ENCODE results near the gene SLC5A5.
A peak's percentile ranks its signal among the peaks of the same experiment; 100 is the strongest.

SLC5A5 gene

DNA sequence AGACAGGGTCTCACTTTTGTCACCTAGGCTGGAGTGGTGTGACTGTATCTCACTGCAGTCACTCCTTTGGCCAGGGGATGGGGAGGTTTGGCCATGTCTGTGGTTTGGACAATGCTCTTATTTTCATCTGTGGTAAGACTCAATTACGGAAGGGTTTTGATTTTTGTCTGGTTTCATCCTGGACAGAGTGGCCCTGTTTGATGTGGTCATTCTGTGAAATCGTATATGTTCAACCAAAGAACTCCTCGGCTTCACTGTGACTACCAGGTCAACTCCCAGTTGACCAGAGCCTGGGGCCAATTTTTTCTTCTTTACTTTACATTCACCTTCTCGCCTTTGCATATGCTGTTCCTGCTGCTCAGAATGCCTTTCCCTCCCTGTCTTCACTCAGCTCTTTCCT lies 54.3 kb downstream of the SLC5A5 start:
- no peak for DNase-seq

DNA sequence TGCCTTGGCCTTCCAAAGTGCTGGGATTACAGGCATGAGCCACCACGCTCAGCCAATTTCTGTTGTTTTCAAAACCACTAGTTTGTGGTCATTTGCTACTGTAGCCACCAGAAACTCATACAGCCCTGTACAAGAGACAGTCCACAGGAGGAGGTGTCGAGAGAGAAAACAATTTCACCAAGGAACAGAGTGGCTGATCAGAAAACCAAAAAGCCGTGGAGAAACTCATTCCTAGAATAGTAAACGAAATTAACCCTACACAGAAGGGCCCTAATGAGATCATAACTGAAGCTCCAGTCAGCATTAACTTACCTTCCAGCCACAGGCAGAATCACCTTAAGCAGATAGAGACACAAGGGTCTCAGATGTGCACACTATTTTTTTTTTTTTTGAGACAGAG lies 57.3 kb downstream of the SLC5A5 start:
- DNase-seq, result no peak

DNA sequence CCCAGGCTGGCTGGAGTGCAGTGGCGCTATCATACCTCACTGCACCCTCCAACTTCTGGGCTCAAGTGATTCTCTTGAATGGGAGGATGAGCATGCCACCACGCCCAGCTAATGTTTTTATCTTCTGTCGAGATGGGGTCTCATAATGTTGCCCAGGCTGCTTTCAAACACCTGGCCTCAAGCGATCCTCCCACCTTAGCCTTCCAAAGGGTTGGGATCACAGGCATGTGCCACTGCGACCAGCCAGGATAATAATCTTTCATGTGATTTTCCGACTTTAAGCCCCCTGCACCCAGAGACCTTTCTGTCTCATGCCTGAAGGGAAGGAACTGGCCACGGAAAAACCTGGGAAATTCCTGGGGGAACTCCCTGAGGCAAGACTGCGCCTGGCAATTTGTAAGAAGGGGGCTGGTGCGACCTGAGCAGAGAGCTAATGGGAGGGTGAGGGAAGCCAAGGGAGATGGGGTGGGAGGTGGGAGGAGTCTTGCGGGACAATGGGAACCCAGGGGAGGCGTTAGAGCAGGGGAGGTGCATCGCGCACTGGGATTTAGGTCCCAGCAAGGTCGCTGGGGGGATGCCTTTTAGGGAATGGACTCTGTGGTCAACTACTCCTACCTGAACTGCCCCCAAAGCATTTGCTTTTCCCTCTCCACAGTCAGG lies 59.9 kb downstream of the SLC5A5 start:
- no peak for DNase-seq

DNA sequence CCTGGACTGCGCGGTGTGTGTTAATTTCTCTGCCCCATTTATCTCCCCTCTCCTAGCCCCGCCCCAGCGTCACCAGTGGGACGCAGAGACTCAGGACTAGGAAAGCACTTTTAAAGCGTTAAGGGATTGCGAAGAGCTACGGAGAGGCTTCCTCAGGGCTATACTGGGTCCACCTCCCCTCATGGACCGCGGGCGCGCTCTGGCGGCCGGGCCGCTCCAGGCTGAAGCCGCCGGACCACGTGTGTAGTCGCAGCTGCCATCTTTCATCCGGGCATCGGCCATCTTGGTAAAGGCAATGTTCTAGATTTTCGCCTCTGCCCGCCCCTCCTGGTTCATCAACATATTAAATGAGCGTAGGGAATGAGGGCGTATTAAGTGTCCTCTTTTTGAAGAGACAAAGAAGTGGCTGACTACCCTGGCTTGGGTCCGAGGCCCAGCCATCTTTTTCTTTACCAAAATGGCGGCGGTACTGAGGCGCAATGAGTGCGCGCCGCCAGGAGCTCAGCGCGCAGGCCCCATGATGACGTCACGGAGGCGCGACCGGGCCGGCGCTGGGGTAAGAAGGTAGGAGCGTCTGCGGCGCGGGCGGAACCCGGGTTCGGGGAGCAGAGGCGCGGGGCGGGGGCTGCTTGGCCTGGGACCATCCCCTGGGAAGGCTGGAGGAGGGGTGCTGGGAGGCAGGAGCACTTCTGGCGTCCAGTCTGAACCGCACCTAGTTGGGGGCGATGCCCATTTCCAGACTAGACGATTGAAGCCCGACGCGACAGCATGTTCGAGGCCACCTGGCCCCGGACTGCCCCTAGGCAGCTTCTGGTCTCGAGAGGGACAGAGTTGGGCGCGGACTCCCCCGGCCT lies 61.0 kb downstream of the SLC5A5 start, which contains the start of gene CCDC124:
CCDC124 (plus strand) TSS at position 531 of the 854 bp plus-strand sequence. CDS start 3,406 bp downstream, outside the sequence.
- peak; percentile 95 for DNase-seq

DNA sequence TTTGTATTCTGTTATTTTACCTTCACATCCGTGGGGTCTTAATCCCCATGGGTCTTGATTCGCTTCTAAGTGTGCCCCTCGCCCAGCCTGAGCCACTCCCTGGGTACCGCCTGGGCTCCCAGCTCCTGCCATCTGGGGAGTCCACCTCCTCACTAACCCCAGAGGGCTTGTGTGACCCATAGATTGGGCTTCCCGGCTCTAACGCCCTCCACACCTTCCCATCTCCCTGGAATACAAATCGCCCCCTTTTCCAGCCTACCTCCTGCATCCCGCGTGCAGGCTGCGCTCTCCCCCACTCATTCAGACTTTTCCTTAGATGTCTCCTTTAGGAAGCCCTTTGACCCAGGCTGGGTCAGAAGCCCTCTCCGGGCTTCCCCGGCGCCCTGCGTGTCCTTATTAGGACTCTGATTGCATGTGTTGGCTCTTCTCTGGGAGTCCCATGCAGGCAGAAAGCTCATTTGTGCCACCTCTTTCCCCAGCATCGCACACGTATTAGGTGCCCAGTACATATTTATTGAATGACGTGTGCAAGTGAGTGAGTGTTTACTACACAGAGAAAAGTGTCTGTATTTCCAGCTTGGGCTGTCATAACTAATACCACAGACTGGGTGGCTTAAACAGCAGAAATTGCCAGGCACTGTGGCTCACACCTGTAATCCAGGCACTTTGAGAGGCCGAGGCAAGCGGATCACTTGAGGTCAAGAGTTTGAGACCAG lies 61.8 kb downstream of the SLC5A5 start:
- no peak for DNase-seq

DNA sequence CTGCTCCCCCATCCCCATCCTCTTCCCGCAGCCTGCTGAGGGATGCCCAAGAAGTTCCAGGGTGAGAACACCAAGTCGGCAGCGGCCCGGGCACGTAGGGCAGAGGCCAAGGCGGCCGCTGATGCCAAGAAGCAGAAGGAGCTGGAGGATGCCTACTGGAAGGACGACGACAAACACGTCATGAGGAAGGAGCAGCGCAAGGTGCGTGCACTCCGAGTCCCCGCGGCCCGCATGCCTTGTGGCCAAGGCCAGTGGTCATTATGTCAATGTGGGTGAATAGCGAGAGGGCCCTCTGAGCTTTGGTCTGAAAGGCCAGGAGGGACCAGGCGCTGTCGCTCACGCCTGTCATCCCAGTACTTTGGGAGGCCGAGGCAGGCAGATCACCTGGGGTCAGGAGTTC lies 64.6 kb downstream of the SLC5A5 start:
- no peak for DNase-seq

DNA sequence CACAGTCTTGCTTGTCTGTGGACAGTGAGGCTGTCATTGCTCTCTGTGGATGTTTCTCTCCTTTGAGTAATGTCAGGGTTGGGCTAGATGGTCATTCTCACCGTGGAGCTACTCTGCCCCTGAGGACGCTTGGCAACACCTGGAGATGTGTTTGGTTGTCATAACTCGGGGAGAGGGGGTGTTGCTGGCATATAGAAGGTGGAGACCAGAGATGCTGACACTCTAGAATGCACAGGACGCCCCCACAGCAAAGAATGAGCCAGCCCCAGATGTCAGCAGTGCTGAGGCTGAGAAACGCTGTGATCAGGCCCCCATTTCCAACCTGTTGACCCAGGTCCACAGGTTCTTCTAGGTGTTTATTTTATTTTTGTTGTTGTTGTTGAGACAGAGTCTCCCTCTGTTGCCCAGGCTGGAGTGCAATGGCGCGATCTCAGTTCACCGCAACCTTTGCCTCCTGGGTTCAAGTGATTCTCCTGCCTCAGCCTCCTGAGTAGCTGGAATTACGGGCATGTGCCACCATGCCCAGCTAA lies 65.7 kb downstream of the SLC5A5 start:
- DNase-seq, result no peak

DNA sequence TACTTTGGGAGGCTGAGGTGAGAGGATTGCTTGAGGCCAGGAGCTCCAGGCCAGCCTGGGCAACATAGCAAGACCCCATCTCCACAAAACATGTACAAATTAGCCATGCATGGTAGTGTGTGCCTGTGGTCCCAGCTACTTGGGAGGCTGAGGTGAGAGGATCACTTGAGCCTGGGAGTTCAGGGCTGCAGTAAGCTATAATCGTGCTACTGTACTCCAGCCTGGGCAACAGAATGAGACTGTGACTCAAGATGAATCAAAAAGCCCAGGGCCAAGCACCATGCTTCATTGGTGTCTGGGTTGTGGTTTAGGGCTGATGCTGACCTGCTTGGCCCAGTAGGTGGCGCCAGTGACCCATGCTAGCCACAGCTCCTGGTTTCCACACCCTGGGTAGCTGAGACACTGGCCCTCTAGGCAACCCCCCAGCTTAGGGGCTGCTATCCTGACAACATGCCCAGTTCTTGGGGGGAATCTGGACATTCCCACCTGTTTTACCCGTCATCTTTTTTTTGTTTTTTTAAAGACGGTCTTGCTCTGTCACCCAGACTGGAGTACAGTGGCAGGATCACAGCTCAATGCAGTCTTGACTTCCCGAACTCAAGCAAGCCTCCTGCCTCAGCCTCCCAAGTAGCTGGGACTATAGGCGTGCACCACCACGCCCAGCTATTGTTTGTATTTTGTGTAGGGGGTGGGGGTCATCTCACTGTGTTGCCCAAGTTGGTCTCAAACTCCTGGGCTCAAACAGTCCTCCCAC lies 66.5 kb downstream of the SLC5A5 start:
- peak; percentile 92 for DNase-seq

DNA sequence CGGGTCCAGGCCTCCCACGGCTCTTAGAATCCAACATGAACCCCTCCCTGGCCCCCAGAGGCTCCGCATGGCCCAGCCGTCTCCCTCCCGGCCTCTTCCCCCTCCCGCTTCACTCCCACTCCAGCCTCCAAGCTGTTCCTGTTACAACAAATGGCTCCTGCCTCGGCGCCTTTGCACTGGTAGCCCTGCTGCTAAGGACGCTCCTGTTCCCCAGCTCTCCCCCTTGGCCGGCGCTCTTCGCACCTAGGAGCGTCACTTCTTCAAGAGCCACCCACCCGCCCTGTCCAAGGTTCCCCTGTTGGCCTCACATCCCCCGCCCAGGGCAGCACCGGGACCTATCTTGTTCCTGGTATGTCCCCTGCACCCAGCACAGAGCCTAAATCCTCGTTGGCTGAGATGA lies 70.4 kb downstream of the SLC5A5 start:
- no peak for DNase-seq

DNA sequence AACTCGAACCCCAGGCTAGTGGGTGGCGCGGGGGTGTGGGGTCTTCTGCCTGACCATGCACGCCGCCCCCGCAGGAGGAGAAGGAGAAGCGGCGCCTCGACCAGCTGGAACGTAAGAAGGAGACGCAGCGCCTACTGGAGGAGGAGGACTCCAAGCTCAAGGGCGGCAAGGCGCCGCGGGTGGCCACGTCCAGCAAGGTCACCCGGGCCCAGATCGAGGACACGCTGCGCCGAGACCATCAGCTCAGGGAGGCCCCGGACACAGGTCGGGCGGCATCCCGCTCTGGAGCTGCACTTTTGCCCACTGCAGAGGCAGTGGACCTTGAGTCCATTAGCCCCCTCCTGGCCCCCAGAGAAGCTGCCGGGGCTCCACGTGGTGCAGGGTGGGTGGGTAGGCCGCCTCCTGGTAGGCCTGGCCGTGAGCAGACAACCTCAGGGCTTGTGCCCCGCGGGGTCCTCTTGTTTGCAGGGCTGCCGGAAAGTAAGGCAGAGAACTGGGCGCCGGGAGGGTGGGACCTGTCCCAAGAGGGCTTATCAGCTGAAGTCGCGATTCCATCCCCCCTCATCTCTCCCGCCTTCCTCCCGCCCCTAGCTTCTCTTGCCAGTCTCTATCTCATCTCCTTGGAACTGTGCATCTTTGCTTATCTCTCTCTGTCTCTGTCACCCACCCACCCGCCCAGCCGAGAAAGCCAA lies 71.0 kb downstream of the SLC5A5 start:
- no peak for DNase-seq

DNA sequence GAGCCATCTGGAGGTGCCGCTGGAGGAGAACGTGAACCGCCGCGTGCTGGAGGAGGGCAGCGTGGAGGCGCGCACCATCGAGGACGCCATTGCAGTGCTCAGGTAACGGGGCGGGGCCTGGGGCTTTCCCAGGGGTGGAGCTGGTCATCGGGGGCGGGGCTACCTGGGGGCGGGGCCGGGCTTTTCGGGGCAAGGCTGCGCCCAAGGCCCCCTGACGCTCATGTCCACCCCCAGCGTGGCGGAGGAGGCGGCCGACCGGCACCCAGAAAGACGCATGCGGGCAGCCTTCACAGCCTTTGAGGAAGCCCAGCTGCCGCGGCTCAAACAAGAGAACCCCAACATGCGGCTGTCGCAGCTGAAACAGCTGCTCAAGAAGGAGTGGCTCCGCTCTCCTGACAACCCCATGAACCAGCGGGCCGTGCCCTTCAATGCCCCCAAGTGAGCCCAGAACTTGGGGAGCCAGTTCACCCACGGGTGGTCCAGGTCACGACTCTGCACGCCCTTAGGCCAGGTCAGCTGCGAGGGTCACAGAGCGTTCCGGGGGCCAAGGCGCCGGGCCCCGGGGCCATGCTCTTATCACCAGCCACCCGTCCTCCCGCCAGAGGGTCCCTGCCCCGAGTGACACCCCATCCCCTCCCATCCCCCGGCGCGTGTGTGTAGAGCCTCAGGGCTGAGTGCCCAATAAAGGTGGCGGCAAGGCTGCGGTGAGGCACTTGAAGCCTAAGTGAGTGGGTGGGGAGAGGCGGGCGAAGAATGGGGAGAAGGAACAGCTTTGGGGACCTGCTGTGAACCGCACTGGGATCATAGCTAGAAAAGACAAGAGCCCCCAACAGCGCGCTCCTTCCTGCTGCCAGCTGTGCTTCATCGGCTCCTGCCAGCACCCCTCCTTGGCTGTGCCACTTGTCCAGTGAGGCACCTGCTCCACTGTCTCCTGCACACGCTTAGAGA lies 71.8 kb downstream of the SLC5A5 start:
- DNase-seq, result no peak

DNA sequence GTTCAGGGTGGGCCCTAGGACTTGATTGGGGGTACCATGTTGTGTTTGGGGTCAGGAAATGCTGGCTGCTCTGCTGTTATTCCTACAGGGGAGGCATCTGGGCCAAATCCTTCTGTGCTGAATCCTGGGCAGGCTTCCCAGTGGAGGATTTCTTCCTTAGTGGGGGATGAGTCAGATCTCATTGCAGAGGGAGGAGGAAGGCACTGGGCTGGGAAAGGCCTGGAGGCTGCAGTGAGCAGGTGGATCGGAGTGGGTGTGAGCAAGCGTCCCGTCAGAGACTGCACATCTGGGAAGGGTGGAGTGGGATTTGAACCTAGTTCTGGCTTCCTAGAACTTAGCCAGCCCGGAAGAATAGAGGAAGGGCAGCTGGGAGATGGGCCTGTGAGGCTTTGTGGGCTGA lies 72.6 kb downstream of the SLC5A5 start:
- DNase-seq, result no peak

Measured in activated CD8-positive, alpha-beta memory T cell treated with anti-CD3 and anti-CD28 coated beads for 24 hours (primary cell).